CD4-positive, alpha-beta T cell treated with Interleukin-17A for 1 hour (primary cell): ENCODE results near the gene CALML3.

ENCODE experiments used
- DNase-seq: peaks from one replicate; pipeline ENCODE4 v3.0.0-alpha.2; 2020

Gene CALML3

DNA sequence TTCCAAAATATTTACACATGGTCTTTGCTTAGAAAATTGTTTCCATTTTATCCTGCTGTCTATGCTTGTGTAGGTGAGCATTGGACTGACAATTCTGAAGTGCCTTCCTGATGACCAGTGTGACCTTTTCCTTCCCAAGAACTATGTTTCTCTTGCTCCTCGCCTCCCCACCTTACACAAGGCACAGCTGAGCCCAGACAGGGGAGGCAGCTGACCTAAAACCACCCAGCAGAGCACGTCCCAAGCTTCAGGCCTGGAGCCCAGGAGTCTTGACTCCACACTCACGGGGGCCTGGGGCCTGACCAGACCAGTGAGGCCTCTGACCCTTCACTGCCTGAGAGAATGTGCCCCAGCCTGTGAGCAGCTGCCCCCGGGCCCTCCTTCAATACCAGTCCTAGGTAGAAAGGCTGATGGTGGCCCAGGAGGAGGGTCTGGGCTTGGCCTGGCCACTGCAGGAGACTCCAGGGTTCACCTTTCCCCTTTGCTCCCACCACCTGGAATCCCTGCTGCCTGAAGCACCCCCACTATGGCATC, 32.4 kb upstream of the CALML3 start:
- no peak for DNase-seq

DNA sequence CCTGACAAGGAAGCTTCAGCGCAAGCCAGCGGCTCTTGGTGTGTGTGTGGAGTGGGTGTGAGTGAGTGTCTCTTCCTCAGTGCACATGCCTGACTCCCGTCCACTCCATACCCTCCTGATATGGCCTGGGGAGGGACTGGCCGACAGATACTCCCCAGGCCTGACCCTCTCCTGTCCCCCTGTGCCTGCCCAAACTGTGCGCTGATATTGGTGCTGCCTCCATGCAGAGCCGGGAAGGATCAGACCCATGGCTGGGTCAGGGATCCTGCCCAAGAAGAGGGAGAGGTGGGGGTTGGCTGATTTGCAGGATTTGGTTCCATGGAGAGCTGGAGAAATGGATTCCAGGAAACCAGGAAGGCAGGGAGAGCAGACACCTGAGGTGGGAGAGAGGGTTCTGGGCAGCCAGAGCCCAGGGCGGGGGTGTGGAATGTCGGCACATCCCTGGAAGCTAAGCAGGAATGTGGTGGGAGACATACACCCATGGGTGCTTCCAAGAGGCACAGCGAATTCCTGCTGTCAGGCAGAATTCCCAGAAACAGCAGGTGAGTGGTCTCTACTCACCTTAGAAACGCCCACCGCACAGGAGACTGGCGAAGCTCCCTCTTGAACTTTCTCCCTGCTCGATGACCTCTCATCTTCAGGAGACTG, 31.7 kb upstream of the CALML3 start:
- no peak for DNase-seq

DNA sequence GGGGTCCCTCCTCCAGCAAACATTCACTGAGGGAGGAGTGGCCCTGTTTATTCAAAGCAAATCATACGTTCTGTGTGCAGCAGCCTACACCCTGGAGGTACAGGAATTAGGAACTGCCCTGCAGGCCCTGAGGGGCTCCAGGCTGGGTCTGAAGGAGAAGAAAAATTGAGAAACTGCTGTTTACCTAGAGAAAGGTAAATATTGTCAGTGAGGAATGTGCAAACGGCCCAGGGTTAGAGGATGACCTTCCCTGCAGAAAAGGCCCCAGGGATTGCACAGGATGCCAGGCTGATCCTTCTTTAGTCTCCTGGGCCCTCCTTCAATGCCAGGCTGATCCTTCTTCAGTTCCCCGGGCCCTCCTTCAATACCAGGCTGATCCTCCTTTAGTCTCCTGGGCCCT, 31.1 kb upstream of the CALML3 start:
- no peak for DNase-seq

DNA sequence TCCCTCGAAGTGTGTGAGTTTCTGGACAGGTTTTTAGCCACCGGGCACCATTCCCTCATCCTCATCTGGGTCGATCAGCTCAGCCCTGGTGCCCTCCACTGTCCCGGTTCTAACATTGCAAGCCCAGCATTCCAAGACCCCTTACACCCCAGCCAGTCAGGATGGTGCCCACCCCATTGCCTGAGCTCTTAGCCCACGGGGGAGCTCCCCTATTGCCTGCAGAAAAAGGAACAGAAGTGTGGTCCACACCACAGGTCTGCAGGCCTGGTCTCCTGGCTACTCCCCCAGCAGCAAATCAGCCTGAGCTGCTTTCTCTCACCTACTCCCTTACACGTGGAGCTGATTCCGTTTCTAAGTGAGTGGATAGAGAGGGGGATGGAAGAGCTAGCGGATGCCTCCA, 30.1 kb upstream of the CALML3 start:
- DNase-seq, result no peak

DNA sequence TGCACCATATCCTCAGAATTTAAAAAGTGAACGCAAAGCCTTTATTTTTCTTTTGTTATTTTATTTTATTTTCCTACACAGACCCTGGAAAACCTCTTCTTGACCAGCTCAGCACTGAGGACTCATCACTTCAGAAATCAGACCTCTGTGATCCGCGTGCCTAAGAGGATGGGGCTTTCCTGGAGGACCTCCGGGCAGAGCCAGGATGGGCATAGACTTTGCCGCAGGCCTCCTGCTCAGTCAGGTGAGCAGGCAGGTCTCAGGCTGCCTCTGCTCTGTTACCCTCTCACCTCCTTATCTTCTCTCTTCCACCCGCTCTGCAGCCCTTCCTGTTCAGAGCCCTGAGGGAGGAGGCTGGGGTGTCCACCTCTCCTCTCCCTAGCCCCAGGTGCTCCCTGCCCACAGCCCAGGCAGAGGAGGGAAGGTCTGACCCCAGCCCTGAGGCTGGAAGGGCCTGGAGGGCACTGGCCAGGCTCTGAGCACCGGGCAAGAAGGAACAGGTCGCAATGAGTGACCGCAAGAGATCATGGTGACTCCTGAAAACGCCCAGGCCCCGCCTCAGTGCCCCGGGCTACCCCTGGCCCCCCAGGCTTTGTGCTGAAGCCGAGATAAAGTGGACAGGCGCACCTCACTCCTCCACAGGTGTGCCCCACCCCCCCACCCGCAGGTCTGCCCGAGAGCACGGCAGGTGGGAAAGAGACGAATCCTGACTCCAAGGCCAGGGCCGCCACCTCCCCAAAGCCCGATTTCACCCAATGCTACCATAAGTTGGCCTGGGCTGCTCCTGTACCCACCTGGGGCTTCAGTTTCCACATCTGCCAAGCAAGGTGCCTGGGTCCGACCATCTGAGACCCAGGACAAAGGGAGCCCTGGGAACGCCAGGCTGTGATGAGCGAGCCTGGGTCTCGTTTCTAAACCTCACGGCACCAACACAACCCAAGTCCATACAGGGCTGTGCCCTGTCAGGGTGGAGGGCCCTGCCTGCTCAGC, 28.2 kb upstream of the CALML3 start:
- DNase-seq, result no peak

DNA sequence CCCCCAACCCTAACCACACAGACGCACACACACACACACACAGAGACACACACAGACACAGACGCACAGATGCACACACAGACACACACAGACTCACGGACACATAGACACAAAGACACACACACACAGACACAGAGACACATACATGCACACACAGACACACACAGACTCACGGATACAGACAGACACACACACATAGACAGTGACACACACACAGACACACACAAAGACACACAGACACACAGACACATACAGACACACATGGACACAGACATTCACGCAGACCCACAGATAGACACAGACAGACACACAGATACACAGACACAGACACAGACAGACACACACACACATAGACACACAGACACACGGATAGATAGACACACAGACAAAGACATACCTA, 27.5 kb upstream of the CALML3 start:
- no peak for DNase-seq

DNA sequence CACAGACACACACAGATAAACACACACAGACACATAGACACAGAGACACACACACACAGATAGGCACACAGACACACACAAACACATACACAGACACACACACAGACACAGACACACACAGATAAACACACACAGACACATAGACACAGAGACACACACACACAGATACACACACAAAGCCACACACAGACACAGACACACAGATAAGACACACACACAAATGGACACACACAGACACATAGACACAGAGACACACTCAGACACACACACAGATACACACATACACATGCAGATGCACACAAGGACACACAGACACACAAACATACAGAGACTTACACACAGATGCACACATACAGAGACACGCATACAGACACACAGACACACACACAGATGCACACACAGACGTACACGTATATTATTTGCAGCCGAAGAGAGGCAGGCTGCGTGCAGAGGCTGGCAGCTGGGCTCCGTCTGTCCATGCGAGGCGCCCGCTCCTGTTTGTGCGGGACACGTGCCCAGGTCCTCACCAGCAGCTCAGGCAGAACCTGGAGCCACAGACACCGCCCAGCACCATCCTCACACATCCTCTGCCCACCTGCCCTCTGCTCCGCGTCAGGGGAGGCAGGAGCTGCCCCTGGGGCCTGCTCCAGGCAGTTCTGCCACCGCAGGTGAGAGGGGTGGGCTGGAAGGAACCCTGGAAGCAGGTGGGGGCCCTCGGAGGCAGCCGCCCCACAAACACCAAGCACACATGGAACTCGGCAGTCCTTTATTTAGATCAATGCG, 26.6 kb upstream of the CALML3 start:
- no peak for DNase-seq

DNA sequence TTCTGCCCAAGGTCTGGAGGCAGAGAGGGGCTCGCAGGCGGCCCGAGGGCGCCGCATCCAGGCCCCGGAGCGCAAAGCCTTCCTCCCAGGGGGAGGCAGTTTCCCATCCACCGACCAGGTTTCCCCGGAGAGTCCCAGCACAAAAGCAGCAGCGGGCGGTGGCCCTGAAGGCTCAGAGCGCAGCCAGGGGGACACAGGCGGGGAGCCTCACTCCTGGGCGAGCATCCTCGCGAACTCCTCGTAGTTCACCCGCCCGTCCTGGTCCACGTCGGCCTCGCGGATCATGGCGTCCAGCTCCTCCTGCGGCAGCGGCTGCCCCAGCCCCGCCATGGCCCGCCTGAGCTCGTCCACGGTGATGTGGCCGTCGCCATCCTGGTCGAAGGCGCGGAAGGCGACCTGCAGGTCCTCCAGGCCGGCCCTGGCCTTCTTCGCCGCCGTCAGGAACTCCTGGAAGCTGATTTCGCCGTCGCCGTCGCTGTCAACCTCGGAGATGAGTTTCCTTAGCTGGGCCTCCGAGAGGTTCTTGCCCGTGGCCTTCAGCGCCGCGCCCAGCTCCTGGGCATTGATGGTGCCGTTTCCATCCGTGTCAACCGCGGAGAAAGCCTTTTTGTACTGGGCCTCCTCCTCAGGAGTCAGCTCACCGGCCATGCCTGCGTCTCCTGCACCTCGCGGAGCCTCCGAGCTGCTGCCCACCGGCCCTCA, 25.8 kb upstream of the CALML3 start:
- no peak for DNase-seq

DNA sequence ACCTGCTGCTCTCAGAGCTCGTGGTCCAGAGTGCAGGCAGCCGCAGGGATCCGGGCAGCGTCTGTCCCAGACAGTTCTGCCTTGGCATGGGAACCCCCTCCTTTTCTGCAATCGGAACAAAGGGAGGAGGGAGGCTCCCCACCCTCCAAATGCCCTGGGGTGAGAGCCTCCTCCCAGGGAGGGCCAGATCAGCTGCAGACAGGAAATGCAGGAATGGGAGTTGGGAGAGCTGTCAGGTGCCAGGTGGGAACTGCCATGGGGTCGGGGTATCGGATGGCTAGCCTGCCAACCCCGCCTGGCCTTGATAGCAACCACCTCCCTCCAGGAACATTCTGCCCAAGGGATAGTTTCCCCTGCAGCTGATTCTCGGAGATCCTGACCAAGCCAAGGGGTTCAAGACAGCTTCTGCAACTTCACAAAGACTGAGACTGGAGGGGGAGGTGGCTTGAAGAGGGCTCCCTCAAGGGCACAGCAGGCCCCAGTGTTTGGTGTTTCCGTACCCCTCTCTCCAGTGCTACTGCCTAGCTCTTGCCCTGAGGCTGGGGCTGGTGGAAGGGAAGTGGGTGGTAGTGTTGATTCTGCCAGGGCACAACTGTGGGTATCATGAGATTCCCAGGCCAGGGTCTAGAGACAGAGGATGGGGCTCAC, 25.1 kb upstream of the CALML3 start, which contains the start of gene CALML5:
TSS of gene CALML5 (minus strand) at position 78 of the 648 bp plus-strand sequence. CDS start 132 bp downstream, outside the sequence.
- DNase-seq, result no peak

DNA sequence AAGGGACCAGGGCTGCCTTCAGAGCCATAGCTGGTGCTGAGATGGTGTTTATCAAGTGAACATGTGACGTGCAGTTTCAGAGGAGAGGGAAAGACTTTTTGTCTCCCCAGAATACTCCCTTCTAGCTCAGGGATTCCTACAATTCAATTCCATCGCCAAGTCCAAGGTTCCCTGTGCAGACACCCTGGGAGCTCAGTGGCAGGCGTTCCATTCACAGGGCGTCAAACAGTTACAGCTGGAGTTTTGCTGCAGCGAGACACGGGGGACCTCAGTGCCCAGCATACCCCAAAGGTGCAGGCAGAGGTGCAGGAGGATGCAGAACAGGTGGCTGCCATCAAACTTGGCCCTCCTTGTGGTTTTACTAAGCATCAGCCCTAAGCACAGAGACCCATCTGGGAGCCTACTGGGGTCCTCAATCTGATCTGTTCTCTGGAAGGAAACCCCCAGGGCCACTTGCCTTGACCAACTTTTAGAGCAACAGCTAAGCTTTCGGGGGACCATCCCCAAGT, 24.5 kb upstream of the CALML3 start:
- DNase-seq, result no peak

DNA sequence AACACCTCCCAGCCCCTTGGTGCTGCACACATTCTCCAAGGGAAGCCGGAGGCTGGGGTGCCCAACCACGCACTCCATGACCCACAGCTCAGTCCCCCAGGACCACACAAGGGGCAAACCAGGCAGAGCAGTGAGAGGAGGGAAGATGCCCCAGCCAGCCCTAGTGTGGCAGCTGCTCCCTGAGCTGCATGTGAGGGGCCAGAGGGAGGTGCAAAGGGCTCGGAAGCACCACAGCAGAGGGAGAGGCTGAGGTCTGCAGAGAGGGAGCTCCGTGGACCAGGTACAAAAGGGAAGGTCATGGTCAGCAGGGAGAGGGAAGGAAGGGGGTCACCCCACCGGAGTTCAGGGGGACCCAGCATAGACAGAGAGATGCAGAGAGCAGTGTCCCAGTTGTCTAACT, 23.9 kb upstream of the CALML3 start:
- no peak for DNase-seq

DNA sequence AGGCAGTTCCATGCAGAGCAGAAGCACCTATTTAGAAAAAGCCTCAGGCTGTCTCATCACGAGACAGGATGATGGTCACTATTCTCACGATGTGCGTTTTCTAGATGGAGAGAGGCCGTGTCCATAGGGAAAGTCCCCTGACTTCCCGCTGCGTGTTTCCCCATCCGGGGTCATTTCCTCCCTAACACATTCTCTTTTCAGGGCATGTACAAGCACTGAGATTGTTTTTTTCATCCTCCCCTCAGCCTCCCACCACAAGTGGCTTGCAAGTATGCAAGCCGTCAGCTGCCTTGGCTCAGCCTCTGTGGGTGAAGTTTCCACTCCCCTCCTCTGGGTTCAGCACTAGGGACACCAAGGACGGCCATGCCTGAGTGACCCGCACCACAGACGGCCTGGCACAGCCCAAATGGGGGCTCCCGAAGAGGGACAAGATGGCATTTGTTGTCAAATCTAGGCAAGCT, 22.7 kb upstream of the CALML3 start:
- no peak for DNase-seq

DNA sequence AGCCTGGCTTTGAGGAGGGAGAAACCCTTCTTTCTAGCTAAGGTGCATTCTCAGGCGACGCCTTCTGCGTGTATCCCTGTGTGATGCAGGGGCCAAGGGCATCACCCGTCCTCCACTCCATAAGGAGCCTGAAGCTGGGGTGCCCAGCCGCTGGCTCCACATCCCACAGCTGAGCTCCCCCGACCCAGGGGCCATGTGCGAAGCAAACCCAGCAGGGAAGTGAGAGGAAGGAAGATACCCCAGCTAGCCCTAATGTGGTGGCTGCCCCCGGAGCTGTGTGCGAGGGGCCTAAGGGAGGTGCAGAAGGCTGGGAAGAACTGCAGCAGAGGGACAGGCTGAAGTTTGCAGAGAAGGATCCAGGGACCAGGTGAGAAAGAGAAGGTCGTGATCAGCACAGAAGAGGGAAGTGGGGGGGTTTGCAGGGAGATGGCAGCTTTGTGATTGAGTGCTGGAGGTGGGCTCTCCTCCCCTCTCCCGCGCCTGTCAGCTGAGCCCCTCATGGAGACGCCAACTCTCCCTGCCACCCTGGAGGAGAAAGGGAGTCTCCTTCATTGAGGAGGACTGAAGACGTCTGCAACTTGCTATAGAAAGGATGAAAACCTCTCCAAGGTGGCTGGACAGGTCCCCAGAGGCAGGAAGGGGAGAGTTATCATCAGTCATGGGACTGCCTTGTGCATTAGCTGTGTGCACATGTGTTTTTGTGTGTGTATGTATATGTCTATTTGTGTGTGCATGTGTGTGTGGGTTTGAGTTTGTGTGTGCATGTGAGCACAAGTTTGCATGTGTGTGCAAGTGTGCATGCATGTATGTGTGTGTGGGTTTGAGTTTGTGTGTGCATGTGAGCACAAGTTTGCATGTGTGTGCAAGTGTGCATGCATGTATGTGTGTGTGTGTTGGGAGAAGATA, 21.9 kb upstream of the CALML3 start:
- DNase-seq, result no peak

DNA sequence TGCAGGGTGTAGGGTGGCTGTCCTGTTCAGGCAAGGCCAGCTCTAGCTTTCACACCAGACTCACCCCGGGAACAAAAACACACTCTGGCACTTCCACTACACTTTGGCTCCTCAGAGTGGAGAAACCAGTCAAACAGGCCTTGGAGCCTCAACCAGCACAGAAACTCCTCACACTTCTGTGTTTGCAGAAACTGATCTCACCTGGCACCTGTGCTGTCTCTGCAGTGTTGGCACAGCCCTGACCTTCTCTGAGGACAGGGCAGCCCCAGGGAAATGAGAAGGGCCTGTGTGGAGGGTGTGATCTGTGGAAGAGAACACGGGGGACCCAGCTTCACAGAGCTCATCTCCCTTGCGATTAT, 21.3 kb upstream of the CALML3 start:
- DNase-seq, result no peak

DNA sequence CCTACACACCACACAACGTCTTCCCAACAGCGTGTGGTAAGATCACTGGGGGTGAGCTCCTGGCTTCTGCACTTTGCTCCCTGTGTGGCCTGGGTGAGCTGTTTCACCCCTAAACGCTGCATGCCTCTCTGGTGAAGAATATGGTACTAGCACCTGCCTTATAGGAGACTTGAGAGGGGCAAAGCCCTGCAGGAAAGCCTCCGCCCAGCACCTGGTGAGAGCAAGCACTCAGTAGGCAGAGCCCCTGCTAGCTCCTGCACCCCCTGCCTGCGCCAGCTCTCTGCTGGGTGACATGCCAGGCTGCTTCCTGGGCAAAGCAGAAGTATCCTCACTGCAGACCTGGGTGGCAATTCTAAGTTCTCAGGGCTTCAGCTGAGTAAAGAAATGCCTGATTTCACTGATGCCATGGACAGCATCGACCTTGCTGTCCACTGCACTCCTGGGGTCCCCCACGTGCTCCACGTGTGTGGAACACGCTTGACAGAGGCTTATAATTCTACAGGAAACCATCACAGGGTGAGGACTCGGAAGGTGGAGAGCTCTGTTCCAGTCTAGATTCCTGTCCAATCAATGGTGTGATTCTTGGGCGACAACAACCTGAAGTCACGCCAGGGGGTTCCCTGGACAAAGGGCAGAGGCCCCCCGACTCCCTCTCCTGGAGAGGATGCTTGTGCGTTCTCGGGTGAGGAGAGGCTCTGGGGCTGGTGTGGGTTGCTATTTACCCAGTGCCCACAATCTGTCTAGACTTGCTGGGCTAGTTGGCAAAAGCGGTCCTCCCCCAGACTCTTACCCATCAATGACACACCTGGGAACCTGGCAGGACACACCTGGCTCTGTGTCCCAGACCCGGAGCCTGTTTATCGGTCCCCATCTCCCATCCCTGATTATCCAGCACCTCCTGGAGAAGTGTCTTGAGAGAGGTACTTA, 20.4 kb upstream of the CALML3 start:
- no peak for DNase-seq

DNA sequence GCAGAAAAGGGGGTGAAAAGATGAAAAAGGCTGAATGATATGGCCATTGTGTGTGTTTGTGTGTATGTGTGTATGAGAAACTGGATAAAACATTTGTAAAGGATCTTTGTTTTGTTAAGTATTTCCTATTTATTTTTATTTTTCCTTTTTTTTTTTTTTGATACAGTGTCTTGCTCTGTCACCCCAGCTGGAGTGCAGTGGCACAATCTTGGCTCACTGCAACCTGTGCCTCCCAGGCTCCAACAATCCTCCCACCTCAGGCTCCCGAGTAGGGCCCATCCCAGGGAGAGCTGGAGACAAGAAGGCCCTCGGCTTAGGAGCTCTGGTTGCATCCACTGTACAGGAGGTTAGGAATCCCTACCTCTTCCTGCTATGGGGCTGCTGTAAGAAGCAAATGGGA, 18.5 kb upstream of the CALML3 start:
- DNase-seq, result no peak

DNA sequence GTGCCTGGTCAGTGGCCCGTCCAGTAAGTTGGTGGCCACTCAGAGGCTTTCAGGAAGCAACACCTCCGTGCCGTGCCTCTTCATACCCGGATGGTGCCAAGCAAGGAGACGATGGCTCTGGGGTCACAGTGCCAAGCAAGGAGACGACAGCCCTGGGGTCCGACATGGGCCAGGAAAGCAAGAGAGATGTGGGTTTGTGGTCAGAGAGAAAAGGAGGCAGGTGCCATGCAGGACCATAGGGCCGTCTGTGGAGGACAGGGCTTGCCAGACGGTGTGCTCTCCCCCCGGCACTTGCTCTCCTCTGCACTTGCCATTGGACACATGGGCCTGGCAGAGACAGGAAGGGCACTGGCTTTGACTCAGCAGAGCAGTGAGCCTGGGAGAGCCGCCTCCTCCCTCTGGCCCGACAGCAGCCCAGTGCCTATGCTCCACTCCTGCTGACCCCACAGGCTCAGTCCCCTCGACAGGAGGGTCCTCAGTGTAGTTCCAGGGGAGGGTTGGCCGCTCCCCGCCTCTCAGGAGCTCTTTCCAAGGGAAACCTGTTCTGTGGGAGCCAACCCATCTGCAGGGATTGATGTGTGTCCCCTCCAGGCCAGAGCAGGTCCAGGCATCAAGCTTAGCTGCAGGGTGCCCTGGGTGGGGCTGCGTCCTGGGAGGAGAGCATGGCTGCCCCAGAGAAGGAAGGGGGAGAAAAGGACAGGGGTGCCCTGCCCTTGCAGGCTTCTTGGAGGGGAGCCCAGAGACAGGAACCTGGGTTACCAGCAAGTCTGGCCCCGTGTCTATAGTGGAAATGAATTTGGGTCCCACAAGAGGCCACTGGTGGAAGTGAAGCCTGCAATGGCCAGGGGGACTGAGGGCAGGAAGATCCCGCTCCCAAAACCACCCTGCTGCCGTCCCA, 17.8 kb upstream of the CALML3 start:
- no peak for DNase-seq

DNA sequence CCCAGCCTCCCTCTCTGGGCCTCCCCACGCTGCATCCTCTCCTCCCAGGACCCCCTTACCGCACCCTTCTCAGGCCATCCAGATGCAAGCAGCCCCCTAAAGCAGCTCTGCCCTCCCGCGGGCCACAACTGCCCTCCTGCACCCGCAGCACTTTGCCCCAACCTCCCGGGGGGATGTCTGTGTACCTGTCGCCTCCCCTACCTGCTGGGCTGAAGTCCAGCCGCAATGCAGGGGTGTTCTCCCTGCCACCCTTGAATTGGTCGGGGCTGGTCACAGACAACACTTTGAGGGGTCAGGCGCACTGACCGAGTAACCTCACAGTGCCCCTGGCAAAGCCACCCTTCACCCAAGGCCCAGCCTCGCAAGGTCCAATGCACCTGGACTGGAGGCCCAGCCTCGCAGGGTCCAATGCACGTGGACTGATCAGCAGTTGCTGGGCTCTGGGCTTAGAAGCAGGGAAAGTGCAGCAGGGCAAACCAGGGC, 17.1 kb upstream of the CALML3 start:
- DNase-seq, result no peak
